A549 treated with ZK216348 at 1 μM for 4 hours (cell line): ENCODE data around the gene CSTF1. TPM values are rescaled to one million over a fixed set of nuclear protein-coding genes. Genes with fewer than 3 reads are reported as not detected.

ENCODE experiments used
- total RNA-seq: library from RNA; stranded (reverse); fragments of 200-300 nt; extraction: Qiagen RNA extraction; gene quantifications from 5 replicates; pipeline ENCODE4 v1.2.3, GENCODE V29; 2022; ENCODE audit warnings: low read depth

CSTF1 gene
- 34.3 to 38.9 TPM (median 37.7 TPM) in 5 replicates for total RNA-seq

DNA sequence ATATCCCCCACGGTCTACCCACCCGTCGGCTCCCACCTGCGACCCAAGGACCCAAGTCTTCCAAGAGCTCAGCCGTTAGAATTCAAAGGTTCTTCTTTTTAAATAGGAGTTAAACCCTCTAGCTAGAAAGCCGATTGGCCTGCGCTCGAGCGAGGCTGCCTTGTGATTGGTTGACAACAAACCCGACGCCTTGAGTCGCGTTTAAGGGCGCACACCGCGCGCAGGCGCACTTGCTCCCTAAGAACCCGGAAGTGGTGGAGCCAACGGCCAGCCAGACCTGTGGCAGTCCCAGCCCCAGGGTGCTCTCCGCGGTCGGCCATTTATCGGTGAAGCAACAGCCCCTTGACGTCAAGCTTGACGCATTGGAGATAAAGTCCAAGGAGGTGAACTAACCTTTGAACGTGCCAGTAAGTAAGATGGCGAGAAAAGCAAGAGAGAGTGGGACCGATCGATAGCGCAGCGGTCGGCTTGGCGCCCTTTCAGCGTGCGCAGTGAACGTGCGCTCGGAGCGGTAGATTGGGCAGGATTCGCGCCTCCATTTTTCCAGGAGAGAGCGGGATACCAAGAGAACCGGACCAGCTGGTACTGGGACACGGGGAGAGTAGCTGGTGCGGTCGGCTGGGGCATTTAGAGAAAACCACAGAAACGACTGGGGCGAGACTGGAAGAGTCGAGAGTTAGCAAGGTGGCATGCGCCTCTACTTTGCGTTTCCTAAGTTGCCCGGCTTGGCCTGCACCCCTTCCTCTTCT is at the start of gene CSTF1, which contains the start of gene AURKA:
CSTF1 (plus strand) TSS at position 514 of the 749 bp plus-strand sequence. CDS start 2,908 bp downstream, outside the sequence.
AURKA (minus strand) TSS at position 84 of the 749 bp plus-strand sequence. CDS start 4,018 bp downstream, outside the sequence.

DNA sequence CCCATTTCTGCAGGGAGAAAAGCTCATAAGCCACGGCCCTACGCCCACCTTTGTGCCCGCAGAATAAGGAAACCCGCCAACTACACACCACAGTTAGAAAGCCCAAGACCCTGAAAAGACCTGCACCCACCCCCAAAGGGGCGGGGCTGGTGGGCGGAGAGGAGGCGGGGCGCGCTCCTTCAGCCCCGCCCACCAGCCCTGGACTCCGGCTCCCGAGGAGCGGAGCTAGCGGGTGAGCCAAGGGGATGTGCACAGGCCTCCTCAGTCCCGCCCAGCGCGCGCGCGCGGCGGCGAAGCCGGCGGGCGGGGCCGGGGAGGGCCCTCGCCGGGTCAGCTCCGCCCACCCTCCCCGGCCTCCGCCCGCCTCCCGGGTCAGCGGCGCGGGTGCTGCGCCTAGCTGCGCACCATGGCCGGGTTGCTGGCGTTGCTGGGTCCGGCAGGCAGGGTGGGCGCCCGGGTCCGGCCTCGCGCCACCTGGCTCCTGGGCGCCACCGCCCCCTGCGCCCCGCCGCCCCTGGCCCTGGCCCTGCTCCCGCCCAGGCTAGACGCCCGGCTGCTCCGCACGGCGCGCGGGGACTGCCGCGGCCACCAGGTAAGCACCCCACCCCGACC is 33.7 kb upstream of the CSTF1 start, which contains the start of gene FAM210B:
FAM210B (plus strand) TSS at position 375 of the 612 bp plus-strand sequence; CDS start at position 407, 32 bp downstream.

DNA sequence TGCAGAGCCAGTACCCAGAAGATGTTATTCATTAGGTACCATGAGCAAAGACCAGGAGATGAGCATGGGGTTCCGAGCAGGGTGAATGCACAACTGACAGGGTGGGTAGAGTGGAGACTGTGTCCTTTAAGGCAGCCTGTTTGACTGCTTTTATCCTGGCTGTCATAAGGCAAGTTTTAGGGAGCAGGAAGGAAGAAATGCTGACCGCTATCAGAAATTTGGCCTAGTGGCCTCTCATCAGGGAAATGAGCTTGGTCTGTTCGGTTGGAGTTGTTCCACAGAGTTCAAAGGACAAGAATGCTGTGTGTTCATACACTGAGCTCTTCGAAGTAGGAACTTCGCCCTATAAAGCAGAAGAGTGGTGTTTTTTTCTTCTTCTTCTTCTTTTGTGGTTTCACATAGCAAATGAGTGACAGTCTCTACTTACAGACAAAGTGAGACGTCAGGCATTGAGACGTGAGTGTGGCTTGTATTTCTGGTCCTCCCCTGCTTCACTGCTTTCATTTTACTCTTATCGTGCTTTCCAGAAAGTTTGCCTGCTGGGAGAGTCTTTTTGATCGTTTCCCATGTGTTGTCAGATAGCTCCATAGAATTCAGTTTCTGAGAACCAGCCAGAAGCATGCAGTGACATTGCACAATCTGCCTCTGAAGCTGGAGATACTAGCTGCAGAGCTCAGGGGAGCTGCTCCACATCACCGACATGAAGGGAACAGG is 19.5 kb downstream of the CSTF1 start, which contains the start of gene CASS4:
CASS4 (plus strand) TSS at position 502 of the 714 bp plus-strand sequence; CDS start at position 701, 199 bp downstream.

Other genes with a start within 250 kb of the CSTF1 start
- gene MC3R, start 143.9 kb upstream of the CSTF1 start, total RNA-seq = not detected in 5 replicates
- gene FAM210B, start 33.7 kb upstream of the CSTF1 start, total RNA-seq = 8.5 to 12.8 TPM (median 12.5 TPM) in 5 replicates
- gene AURKA, start 430 bp upstream of the CSTF1 start, total RNA-seq = 98.8 to 110 TPM (median 107 TPM) in 5 replicates
- 0.08 to 0.09 TPM in 2 of 5 replicates, not detected in the others for gene CASS4, start 19.6 kb downstream of the CSTF1 start, total RNA-seq
- gene RTF2, start 76.0 kb downstream of the CSTF1 start, total RNA-seq = 87.2 to 89.6 TPM (median 88.4 TPM) in 5 replicates
- 0.19 to 0.55 TPM (median 0.33 TPM) in 4 of 5 replicates, not detected in the other for gene FAM209A, start 132.1 kb downstream of the CSTF1 start, total RNA-seq
- 0.34 to 1.00 TPM (median 0.75 TPM) in 4 of 5 replicates, not detected in the other for gene FAM209B, start 140.6 kb downstream of the CSTF1 start, total RNA-seq
- gene TFAP2C, start 236.7 kb downstream of the CSTF1 start, total RNA-seq = 14.4 to 16.9 TPM (median 15.0 TPM) in 5 replicates